ENCODE measurements around the gene HOXB3.
A peak's percentile ranks its signal among the peaks of the same experiment; 100 is the strongest.

HOXB3 gene

DNA sequence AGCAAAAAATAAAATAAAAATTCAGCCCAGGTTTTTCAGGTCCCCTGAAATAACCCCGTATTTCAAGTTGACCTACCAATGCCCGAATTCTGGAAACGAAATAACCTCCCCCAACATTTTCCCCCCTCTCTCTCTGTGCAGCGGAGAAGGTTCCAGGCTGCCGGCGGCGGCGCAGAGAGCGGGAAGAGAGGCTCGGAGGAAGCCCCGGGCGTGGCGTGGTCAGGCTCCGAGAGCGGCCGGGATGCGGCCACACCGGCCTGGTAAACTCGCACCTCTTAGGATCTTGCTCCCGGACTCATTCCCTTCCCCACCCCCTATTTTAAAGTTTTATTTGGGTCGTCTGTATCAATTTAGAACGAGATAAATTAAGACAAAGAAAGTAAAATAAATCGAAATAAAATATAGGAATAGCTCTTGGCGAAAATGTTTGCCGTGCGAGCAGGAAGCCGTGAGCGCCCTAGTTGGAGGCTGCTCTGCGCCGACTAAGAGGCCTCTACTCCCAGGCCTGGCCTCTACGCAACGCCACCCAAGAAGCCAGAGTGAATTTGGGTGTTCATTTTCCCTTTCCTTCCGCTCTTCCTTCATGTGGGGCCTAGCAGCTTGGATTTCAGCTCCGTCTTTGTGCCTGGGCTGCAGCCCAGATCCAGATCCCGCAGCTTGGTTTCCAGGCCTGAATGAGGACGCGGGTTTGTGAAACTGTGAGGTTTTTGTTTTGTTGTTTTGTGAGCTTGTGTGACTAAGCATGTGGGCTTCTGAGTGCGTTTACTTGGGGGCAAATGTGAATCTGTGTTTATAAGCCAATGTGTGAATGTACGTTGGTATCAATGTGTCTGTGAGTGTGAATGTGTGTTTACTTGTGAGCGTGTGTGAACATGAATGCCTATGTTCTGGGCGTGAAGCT is 16.2 kb upstream of the HOXB3 start (continued):
- TF ChIP-seq ZSCAN18 (tag by site-specific recombination; IDR thresholded peaks at IDR 0.05), result no peak
- TF ChIP-seq GFI1B (tag by site-specific recombination; IDR thresholded peaks at IDR 0.05), result no peak
- TF ChIP-seq YY2 (tag by site-specific recombination; IDR thresholded peaks at IDR 0.05), result no peak
- TF ChIP-seq PRDM10 (tag by site-specific recombination; IDR thresholded peaks at IDR 0.05), result no peak
- TF ChIP-seq SETDB1 (IDR thresholded peaks at IDR 0.05; ENCODE audit: insufficient read length, low read length), result no peak
- TF ChIP-seq, protein P1, sequence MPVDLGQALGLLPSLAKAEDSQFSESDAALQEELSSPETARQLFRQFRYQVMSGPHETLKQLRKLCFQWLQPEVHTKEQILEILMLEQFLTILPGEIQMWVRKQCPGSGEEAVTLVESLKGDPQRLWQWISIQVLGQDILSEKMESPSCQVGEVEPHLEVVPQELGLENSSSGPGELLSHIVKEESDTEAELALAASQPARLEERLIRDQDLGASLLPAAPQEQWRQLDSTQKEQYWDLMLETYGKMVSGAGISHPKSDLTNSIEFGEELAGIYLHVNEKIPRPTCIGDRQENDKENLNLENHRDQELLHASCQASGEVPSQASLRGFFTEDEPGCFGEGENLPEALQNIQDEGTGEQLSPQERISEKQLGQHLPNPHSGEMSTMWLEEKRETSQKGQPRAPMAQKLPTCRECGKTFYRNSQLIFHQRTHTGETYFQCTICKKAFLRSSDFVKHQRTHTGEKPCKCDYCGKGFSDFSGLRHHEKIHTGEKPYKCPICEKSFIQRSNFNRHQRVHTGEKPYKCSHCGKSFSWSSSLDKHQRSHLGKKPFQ (tag by site-specific recombination; IDR thresholded peaks at IDR 0.05), result peak; percentile 87

GRCh38 chr17:48605409-48605919 is 15.4 kb upstream of the HOXB3 start:
- peaks cover 36% of the 10 kb centered on the region for H3K4me1 ChIP-seq (ENCODE audit: control insufficient read depth, insufficient read depth, low read length)
- no peaks in the 10 kb centered on the region for H3K9me3 ChIP-seq (ENCODE audit: control insufficient read depth, insufficient read depth, low read depth, low read length)
- ChIA-PET POLR2A (no interaction called here), CTCF (interaction anchor here (0.6 to 2.0 kb wide), 3 partner anchors 29 to 280 kb away, joined by 3 to 4 read pairs (median 3); no protein-coding TSS in a partner anchor)
- peak overlapping the region; percentile 86 for H3K27ac ChIP-seq (ENCODE audit: extremely low read depth, low read depth, low read length)
- H3K4me3 ChIP-seq (ENCODE audit: low read depth, low read length), result no peak overlapping the region; the same call in 1 of the 2 replicates
- peaks cover 7 to 15% of the 10 kb centered on the region in 2 experiments for H3K36me3 ChIP-seq (ENCODE audit: control insufficient read depth in 2 of 2, insufficient read depth in 1 of 2, low read length in 2 of 2)
- TF ChIP-seq ZNF664 (tag by site-specific recombination; IDR thresholded peaks at IDR 0.05) (no peak), ZNF391 (tag by site-specific recombination; IDR thresholded peaks at IDR 0.05; ENCODE audit: borderline replicate concordance, low read depth) (no peak), ZNF530 (tag by site-specific recombination; IDR thresholded peaks at IDR 0.05; ENCODE audit: low read depth) (no peak), IKZF3 (tag by site-specific recombination; IDR thresholded peaks at IDR 0.05) (peak; percentile 57; the same call in 1 of the 2 replicates), SCRT1 (tag by site-specific recombination; IDR thresholded peaks at IDR 0.05; ENCODE audit: borderline replicate concordance) (peak; percentile 66; the same call in 1 of the 2 replicates), ZNF777 (tag by site-specific recombination; IDR thresholded peaks at IDR 0.05; ENCODE audit: borderline replicate concordance) (no peak), ZNF112 (tag by site-specific recombination; IDR thresholded peaks at IDR 0.05) (no peak), GLI4 (tag by site-specific recombination; IDR thresholded peaks at IDR 0.05) (no peak), ZNF747 (tag by site-specific recombination; IDR thresholded peaks at IDR 0.05) (no peak), ZBTB6 (tag by site-specific recombination; IDR thresholded peaks at IDR 0.05) (no peak), ZNF76 (tag by site-specific recombination; IDR thresholded peaks at IDR 0.05; ENCODE audit: borderline replicate concordance, low read depth) (no peak), ZNF521 (tag by site-specific recombination; IDR thresholded peaks at IDR 0.05) (no peak)
- TF ChIP-seq, protein P2, sequence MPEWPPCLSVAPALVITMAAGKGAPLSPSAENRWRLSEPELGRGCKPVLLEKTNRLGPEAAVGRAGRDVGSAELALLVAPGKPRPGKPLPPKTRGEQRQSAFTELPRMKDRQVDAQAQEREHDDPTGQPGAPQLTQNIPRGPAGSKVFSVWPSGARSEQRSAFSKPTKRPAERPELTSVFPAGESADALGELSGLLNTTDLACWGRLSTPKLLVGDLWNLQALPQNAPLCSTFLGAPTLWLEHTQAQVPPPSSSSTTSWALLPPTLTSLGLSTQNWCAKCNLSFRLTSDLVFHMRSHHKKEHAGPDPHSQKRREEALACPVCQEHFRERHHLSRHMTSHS (tag by site-specific recombination; IDR thresholded peaks at IDR 0.05), result no peak
- TF ChIP-seq, protein P3, sequence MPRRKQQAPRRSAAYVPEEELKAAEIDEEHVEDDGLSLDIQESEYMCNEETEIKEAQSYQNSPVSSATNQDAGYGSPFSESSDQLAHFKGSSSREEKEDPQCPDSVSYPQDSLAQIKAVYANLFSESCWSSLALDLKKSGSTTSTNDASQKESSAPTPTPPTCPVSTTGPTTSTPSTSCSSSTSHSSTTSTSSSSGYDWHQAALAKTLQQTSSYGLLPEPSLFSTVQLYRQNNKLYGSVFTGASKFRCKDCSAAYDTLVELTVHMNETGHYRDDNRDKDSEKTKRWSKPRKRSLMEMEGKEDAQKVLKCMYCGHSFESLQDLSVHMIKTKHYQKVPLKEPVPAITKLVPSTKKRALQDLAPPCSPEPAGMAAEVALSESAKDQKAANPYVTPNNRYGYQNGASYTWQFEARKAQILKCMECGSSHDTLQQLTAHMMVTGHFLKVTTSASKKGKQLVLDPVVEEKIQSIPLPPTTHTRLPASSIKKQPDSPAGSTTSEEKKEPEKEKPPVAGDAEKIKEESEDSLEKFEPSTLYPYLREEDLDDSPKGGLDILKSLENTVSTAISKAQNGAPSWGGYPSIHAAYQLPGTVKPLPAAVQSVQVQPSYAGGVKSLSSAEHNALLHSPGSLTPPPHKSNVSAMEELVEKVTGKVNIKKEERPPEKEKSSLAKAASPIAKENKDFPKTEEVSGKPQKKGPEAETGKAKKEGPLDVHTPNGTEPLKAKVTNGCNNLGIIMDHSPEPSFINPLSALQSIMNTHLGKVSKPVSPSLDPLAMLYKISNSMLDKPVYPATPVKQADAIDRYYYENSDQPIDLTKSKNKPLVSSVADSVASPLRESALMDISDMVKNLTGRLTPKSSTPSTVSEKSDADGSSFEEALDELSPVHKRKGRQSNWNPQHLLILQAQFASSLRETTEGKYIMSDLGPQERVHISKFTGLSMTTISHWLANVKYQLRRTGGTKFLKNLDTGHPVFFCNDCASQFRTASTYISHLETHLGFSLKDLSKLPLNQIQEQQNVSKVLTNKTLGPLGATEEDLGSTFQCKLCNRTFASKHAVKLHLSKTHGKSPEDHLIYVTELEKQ (tag by site-specific recombination; IDR thresholded peaks at IDR 0.05; ENCODE audit: borderline replicate concordance), result 0 out of 2 replicates have a peak, but pooled peaks have one; percentile 36

All from HEK293 (cell line).